ENCODE data around the gene PGR.

PGR gene

DNA sequence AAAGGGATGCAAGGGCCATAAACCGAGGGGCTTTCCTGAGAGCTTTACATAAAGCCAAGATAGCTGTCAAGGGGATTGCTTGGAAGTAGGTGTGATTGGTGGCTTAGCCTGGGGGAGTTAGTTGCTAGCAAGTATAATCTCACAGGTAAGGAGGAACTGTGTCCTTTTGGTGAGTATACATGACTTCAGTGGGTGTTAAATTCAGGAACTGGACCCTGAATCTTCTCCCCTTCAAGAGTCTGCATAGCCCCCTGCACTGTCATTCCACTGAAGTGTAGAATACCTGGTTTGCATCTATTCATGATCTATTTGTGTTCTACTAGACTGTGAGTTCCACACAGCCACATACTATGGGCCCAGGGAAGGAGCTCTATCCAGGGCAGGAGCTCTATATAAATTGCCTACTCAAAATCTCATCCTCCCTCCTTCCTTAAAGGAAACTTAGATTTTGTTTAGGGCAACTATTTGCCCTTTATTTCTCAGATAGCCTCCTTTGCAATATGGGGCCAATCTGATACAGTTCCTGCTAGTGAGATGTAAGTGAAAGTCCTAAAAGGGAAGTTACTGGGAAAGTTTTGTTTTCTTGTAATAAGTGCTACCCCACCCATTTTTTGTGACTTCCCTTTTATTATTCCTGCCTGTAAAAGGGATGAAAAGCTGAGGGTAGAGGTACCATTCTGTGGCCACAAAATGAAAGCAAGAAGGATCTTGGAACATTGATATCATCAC, 120.5 kb downstream of the PGR start:
- DNase-seq: no peak

GRCh38 chr11:101003468-101003867, 126.1 kb downstream of the PGR start:
- DNase-seq: peak in 1 of 2 experiments; percentile 1

GRCh38 chr11:100999756-101000155, 129.9 kb downstream of the PGR start:
- no peak for DNase-seq

DNA sequence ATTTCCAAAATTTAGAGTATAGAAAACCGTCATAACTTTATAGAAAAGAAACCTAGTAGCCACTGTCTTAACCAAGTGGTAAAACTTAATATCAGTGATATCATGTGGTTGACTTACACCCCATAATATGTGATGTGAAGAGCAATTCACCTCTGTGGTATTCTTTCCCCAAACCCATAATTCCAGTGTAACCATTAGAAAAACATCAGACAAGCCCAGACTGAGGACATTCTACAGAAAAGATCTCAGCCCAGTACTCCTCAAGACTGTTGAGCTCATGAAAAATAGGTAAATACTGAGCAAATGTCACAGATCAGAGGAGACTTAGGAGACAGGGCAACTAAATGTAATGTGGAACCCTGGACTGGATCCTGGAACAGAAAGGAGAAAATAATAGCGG, 134.6 kb downstream of the PGR start:
- DNase-seq: no peak

DNA sequence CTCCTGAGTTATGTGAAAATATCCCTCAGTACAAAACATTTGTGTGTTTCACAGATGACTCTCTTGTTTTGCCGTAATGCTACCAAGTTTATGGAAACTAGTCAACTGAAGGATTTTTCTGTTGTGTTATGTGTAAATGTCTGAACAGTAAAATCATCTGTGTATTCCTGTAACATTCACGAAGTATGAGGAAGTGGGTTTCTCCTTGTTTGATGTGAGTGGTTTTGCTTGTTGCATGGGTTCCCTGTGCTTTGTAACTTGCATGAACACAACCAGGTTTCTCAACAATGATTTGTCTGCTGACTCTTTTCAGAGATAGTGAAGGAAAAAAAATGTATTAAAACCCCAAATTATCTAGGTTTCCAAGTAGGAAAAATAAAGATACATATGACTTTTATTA, 138.1 kb downstream of the PGR start:
- DNase-seq: no peak

- no peak for DNase-seq
These were observed 138.7 kb downstream of the PGR start for GRCh38 chr11:100990931-100991330.

DNA sequence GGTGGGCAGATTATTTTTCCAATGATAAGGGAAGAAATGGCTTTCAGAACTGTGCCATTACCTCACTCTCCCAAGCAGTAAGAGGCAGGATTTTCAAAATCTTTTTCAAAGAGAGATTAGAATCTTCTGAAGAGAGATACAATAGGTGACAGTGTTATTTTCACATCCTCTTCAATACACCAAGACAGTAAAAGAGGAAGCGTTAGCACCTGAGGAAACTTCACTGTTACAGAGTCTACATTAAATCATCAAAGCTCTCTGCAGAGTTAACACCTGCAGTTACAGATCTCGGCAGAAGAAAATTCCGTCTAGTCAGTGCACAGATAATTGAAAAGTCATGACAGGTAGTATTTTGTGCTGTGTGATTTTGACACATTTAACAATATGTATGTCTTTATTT, 144.9 kb downstream of the PGR start:
- DNase-seq: no peak

- no peak for DNase-seq
These were observed 148.3 kb downstream of the PGR start for GRCh38 chr11:100981196-100981824.

DNA sequence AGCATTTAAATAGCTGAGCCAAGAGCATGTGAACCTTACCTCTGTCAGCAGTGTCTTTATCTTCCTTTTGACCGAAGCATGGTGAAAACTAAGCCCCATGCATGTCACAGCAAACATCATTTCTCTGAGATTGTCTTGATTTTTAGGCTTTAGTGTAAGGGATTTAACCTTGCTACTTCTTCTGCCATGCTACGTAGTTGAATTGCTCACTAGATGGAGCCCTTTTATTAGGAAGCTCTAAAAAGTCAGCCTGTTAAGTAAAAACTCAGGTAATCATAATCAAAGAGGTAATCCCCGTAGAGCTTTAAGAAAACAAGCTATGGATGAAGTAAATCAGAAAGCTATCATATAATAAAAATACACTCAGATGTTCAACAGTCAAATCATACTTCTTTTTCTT, 149.5 kb downstream of the PGR start:
- peak in 1 of 2 experiments; percentile 2 for DNase-seq
